Progenitor cell of endocrine pancreas (in vitro differentiated cells): ENCODE data around the gene RPS3. TPM values are rescaled to one million over a fixed set of nuclear protein-coding genes. Genes with fewer than 3 reads are reported as not detected.

Experiments used
- DNase-seq: peaks from one replicate; pipeline ENCODE4 v3.0.0; 2021; ENCODE audit warnings: low spot score; ENCODE audit not compliant: unreplicated experiment
- H3K27ac Mint-ChIP-seq: 2 replicates; pipeline ENCODE4 v1.8.0; 2021; ENCODE audit warnings: mild to moderate bottlenecking, moderate library complexity, mixed read lengths
- H3K27me3 Mint-ChIP-seq: 2 replicates; pipeline ENCODE4 v1.8.0; 2021; ENCODE audit warnings: mixed read lengths
- H3K36me3 Mint-ChIP-seq: 2 replicates; pipeline ENCODE4 v1.8.0; 2022; ENCODE audit warnings: mixed read lengths; ENCODE audit not compliant: insufficient read depth
- H3K4me1 Mint-ChIP-seq: 2 replicates; pipeline ENCODE4 v1.8.0; 2021; ENCODE audit warnings: low read depth, mixed read lengths
- H3K4me3 Mint-ChIP-seq: 2 replicates; pipeline ENCODE4 v1.8.0; 2021; ENCODE audit warnings: low read depth, mild to moderate bottlenecking, moderate library complexity, mixed read lengths
- H3K9me3 Mint-ChIP-seq: 2 replicates; pipeline ENCODE4 v1.8.0; 2021; ENCODE audit warnings: low read depth, mixed read lengths
- total RNA-seq: library from RNA; stranded (reverse); gene quantifications from 2 replicates; pipeline ENCODE4 v1.2.1, GENCODE V29; 2021
- TF ChIP-seq, protein P1 (sequence below): fragments of 200-600 bp; sonication (generic); IDR thresholded peaks from one replicate; pipeline ENCODE4 v1.5.0; 2021; ENCODE audit warnings: antibody characterized with exemption, mild to moderate bottlenecking; ENCODE audit not compliant: unreplicated experiment

Gene RPS3
- total RNA-seq, 1 donor from 2014 or later = 2,637 TPM

- H3K27ac Mint-ChIP-seq = no peak overlapping the region
- TF ChIP-seq, protein P1, sequence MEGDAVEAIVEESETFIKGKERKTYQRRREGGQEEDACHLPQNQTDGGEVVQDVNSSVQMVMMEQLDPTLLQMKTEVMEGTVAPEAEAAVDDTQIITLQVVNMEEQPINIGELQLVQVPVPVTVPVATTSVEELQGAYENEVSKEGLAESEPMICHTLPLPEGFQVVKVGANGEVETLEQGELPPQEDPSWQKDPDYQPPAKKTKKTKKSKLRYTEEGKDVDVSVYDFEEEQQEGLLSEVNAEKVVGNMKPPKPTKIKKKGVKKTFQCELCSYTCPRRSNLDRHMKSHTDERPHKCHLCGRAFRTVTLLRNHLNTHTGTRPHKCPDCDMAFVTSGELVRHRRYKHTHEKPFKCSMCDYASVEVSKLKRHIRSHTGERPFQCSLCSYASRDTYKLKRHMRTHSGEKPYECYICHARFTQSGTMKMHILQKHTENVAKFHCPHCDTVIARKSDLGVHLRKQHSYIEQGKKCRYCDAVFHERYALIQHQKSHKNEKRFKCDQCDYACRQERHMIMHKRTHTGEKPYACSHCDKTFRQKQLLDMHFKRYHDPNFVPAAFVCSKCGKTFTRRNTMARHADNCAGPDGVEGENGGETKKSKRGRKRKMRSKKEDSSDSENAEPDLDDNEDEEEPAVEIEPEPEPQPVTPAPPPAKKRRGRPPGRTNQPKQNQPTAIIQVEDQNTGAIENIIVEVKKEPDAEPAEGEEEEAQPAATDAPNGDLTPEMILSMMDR = no peak
- no peaks in the 10 kb centered on the region for H3K36me3 Mint-ChIP-seq
- DNase-seq = no peak
- H3K9me3 Mint-ChIP-seq = no peaks in the 10 kb centered on the region
- H3K27me3 Mint-ChIP-seq = no peaks in the 10 kb centered on the region
- peaks cover 4% of the 10 kb centered on the region for H3K4me1 Mint-ChIP-seq
- no peak overlapping the region for H3K4me3 Mint-ChIP-seq
These were observed 16.1 kb upstream of the RPS3 start for GRCh38 chr11:75383246-75383645.

GRCh38 chr11:75384438-75385080, 14.8 kb upstream of the RPS3 start:
- Mint-ChIP-seq H3K4me1 (peaks cover 2% of the 10 kb centered on the region), H3K4me3 (no peak overlapping the region), H3K36me3 (no peaks in the 10 kb centered on the region), H3K27ac (no peak overlapping the region), H3K27me3 (no peaks in the 10 kb centered on the region), H3K9me3 (no peaks in the 10 kb centered on the region)
- TF ChIP-seq, protein P1 = peak; percentile 98
- DNase-seq = peak; percentile 56

GRCh38 chr11:75386942-75387630, 12.2 kb upstream of the RPS3 start:
- H3K27me3 Mint-ChIP-seq = peaks cover 3% of the 10 kb centered on the region
- no peaks in the 10 kb centered on the region for H3K4me1 Mint-ChIP-seq
- TF ChIP-seq, protein P1 = no peak
- peak overlapping the region; percentile 67 for H3K27ac Mint-ChIP-seq
- no peaks in the 10 kb centered on the region for H3K36me3 Mint-ChIP-seq
- H3K9me3 Mint-ChIP-seq = no peaks in the 10 kb centered on the region
- H3K4me3 Mint-ChIP-seq = no peak overlapping the region
- no peak for DNase-seq

GRCh38 chr11:75387736-75388294, 11.5 kb upstream of the RPS3 start:
- Mint-ChIP-seq H3K36me3 (no peaks in the 10 kb centered on the region), H3K27me3 (peaks cover 3% of the 10 kb centered on the region), H3K4me1 (no peaks in the 10 kb centered on the region), H3K9me3 (no peaks in the 10 kb centered on the region), H3K27ac (no peak overlapping the region), H3K4me3 (no peak overlapping the region)
- DNase-seq = no peak
- TF ChIP-seq, protein P1 = no peak

DNA sequence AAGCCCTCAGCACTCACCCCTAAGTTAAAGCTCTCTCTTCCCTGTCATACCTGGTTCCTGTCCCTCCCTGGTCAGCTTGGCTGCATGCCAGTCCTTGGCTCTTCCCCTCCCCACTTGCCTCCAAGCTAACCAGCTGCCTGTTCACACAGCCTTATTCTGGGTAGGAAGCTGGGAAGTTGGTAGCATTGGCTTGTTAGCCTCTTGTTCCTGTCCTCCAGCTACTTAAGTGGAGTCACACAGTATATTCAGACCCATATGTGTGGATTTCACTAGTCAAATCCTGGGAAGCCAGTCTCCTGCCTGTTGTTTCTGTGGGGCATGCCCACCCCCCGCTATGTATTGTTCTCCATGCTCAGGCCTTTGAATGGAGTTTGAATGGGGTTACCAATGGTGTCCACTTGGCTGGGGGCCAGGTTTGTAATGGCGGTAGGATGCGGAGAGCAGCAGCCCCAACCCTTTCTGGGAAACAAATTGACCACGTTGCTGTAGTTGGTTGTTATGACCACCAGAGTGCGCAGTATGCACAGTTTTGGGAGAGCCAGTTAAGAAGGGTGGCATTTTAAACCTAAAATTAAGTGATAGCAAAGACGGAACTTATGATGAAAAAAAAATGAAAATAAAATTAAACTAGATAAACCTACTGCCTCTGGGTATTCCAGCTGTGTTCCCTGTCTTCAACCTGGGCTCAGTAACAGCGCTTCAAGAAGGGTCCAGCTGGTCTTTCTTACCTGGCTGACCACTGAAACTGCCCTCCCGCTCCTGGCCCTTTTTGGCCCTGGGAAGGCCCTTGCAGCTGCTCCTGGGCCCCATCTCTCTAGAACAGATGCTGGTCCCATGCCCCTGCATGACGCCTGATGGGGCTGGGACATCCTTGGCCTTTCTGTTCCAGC, 10.7 kb upstream of the RPS3 start:
- Mint-ChIP-seq H3K4me1 (no peaks in the 10 kb centered on the region), H3K9me3 (no peaks in the 10 kb centered on the region), H3K4me3 (no peak overlapping the region), H3K36me3 (no peaks in the 10 kb centered on the region), H3K27ac (no peak overlapping the region), H3K27me3 (peaks cover 3% of the 10 kb centered on the region)
- DNase-seq = peak; percentile 26
- TF ChIP-seq, protein P1 = peak; percentile 86
